ENCODE results near the gene APOBEC2. TPM values are rescaled to one million over a fixed set of nuclear protein-coding genes. Genes with fewer than 3 reads are reported as not detected.

Gene APOBEC2
- total and polyA plus RNA-seq, 2 donors (not counting 1 experiment from before 2014, with no cell fraction given) = not detected

DNA sequence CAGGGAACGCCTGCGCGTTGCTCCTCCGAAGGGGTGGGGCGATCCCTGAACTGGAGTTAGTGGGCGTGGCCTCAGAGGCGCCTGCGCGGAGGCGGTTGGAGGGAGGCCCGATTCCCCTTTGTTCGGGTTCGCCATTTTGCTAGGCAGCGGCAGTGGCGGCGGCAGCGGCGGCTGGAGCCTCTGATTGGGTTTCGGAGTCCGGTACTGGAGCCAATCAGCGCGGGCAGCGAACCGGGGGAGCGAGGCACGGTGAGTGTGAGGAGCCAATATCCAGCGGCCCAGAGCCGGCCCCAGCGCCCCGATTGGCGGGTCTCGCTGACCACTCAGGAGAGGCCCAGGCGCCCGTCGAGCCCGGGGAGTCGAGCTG lies 19.8 kb downstream of the APOBEC2 start, which contains the start of gene NFYA:
Gene NFYA, plus strand, starts transcription at position 139 of the 367 bp plus-strand sequence. CDS start 6,116 bp downstream, outside the sequence.
- under 1% methylated on average over 37 of the region's 37 CpGs for WGBS (ENCODE audit: insufficient coverage)

More for the DNA sequence above, 19.8 kb downstream of the APOBEC2 start, which contains the start of gene NFYA:
- Mint-ChIP-seq H3K4me3 (peak within 1 kb of the TSS; percentile 94), H3K4me1 (peaks cover 45% of the 10 kb centered on the region), H3K9me3 (ENCODE audit: insufficient read depth) (no peaks in the 10 kb centered on the region), H3K27me3 (no peaks in the 10 kb centered on the region), H3K27ac (peak within 1 kb of the TSS; percentile 99)
- no peak for TF ChIP-seq EZH2 (IDR thresholded peaks at IDR 0.05; ENCODE audit: borderline replicate concordance, insufficient read depth, low read depth, low read length, poor library complexity, severe bottlenecking)
- TF ChIP-seq, protein P1, sequence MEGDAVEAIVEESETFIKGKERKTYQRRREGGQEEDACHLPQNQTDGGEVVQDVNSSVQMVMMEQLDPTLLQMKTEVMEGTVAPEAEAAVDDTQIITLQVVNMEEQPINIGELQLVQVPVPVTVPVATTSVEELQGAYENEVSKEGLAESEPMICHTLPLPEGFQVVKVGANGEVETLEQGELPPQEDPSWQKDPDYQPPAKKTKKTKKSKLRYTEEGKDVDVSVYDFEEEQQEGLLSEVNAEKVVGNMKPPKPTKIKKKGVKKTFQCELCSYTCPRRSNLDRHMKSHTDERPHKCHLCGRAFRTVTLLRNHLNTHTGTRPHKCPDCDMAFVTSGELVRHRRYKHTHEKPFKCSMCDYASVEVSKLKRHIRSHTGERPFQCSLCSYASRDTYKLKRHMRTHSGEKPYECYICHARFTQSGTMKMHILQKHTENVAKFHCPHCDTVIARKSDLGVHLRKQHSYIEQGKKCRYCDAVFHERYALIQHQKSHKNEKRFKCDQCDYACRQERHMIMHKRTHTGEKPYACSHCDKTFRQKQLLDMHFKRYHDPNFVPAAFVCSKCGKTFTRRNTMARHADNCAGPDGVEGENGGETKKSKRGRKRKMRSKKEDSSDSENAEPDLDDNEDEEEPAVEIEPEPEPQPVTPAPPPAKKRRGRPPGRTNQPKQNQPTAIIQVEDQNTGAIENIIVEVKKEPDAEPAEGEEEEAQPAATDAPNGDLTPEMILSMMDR (IDR thresholded peaks at IDR 0.05) = no peak
- H3K4me1 ChIP-seq (ENCODE audit: control insufficient read depth in 2 of 2, insufficient read depth in 2 of 2, low read length in 2 of 2) = peaks cover 31 to 34% of the 10 kb centered on the region in 2 donors
- no peaks in the 10 kb centered on the region for H4K20me1 ChIP-seq (ENCODE audit: control insufficient read depth, insufficient read depth, low read length, poor library complexity, severe bottlenecking)
- peak; percentile 64 for ATAC-seq (ENCODE audit: low read depth)
- no peaks in the 10 kb centered on the region for H3K9me3 ChIP-seq (ENCODE audit: control extremely low read depth in 1 of 3, control insufficient read depth in 2 of 3, insufficient read depth in 1 of 3, low read length in 2 of 3)
- peak within 1 kb of the TSS; percentile 80 to 97 (median 94) for H3K4me3 ChIP-seq (ENCODE audit: control extremely low read depth in 1 of 5, extremely low read depth in 1 of 5, insufficient read depth in 1 of 5, low read depth in 2 of 5, low read length in 4 of 5)
- intact Hi-C loops (cut with micrococcal nuclease) = loop anchor here (1.0 to 10.0 kb wide), 8 partner anchors 128 to 1492 kb away; partner anchors contain the start of genes BYSL, FOXP4, MED20 and MRPS10
- CTCF ChIA-PET = interaction anchor here (0.6 to 5.9 kb wide), 3 partner anchors 44 to 246 kb away, joined by 3 to 26 read pairs (median 3); partner anchors contain the start of gene TREML2
- DNase-seq = no peak
- peak within 1 kb of the TSS; percentile 86 for H2AFZ ChIP-seq (ENCODE audit: insufficient read depth, low read depth, low read length, poor library complexity, severe bottlenecking)
- H3K36me3 ChIP-seq (replicated peaks in 1 of 2; ENCODE audit: control extremely low read depth in 1 of 2, control insufficient read depth in 1 of 2, extremely low read depth in 1 of 2, insufficient read depth in 2 of 2, low read length in 1 of 2) = peaks cover 0 to 19% of the 10 kb centered on the region in 2 experiments
- POLR2A ChIA-PET = interaction anchor here (0.5 kb wide), 1 partner anchor 1673 kb away, joined by 5 read pairs; the partner anchor contains the start of gene TBCC
- peaks cover 53% of the 10 kb centered on the region for H3K79me2 ChIP-seq (ENCODE audit: control insufficient read depth, insufficient read depth, low read length)
- no peaks in the 10 kb centered on the region for H3K27me3 ChIP-seq (replicated peaks in 1 of 4; ENCODE audit: control extremely low read depth in 1 of 4, control insufficient read depth in 3 of 4, insufficient read depth in 4 of 4, low read length in 3 of 4)
- H3K4me2 ChIP-seq (replicated peaks; ENCODE audit: low read depth, low read length, poor library complexity, severe bottlenecking) = peak within 1 kb of the TSS; percentile 89
- peak within 1 kb of the TSS; percentile 96 to 97 for H3K27ac ChIP-seq (ENCODE audit: low read length in 2 of 2)
- H3K9ac ChIP-seq (ENCODE audit: low read length) = peak within 1 kb of the TSS; percentile 97
